Hepatocyte (in vitro differentiated cells): ENCODE results near the gene TACC2. TPM values are rescaled to one million over a fixed set of nuclear protein-coding genes. Genes with fewer than 3 reads are reported as not detected.

Experiments used
- DNase-seq: peaks from one replicate; pipeline ENCODE4 v3.0.0-alpha.2; 2016; ENCODE audit warnings: low spot score
- H2AFZ ChIP-seq: fragments of 200-600 bp; sonication (generic); 2 replicates; pipeline ENCODE4 v1.6.0; 2016; ENCODE audit warnings: antibody characterized with exemption, mild to moderate bottlenecking
- H3K27ac ChIP-seq: fragments of 200-600 bp; sonication (generic); 2 replicates; pipeline ENCODE4 v1.5.1; 2016; ENCODE audit warnings: mild to moderate bottlenecking
- H3K27me3 ChIP-seq: fragments of 200-600 bp; sonication (generic); 2 replicates; pipeline ENCODE4 v1.6.1; 2016
- H3K36me3 ChIP-seq: fragments of 200-600 bp; sonication (generic); replicated peaks from 2 replicates; pipeline ENCODE4 v1.5.1; 2016; ENCODE audit warnings: low read depth; ENCODE audit not compliant: insufficient read depth
- H3K4me1 ChIP-seq: fragments of 200-600 bp; sonication (generic); 2 replicates; pipeline ENCODE4 v1.5.1; 2016; ENCODE audit warnings: mild to moderate bottlenecking, moderate library complexity; ENCODE audit not compliant: insufficient read depth
- H3K4me2 ChIP-seq: fragments of 200-600 bp; sonication (generic); 2 replicates; pipeline ENCODE4 v1.6.0; 2016
- H3K4me3 ChIP-seq: fragments of 200-600 bp; sonication (generic); 2 replicates; pipeline ENCODE4 v1.5.1; 2016; ENCODE audit warnings: mild to moderate bottlenecking
- H3K79me2 ChIP-seq: fragments of 200-600 bp; sonication (generic); 2 replicates; pipeline ENCODE4 v1.6.0; 2017; ENCODE audit warnings: mild to moderate bottlenecking
- H3K9me2 ChIP-seq: fragments of 200-600 bp; sonication (generic); replicated peaks from 2 replicates; pipeline ENCODE4 v1.6.0; 2017; ENCODE audit warnings: mild to moderate bottlenecking; ENCODE audit not compliant: insufficient read depth
- H3K9me3 ChIP-seq: fragments of 200-600 bp; sonication (generic); 2 replicates; pipeline ENCODE4 v1.5.1; 2016; ENCODE audit warnings: low read depth, mild to moderate bottlenecking
- H4K20me1 ChIP-seq: fragments of 200-600 bp; sonication (generic); 2 replicates; pipeline ENCODE4 v1.6.0; 2016; ENCODE audit warnings: mild to moderate bottlenecking; ENCODE audit not compliant: insufficient read depth, poor library complexity, severe bottlenecking
- EZH2 ChIP-seq: fragments of 200-600 bp; sonication (generic); IDR thresholded peaks from 2 replicates; pipeline ENCODE4 v1.6.1; 2016; ENCODE audit warnings: antibody characterized with exemption, mild to moderate bottlenecking, borderline replicate concordance
- EZH2phosphoT487 ChIP-seq: fragments of 200-600 bp; sonication (generic); IDR thresholded peaks from one replicate; pipeline ENCODE4 v1.6.1; 2018; ENCODE audit warnings: antibody characterized with exemption, mild to moderate bottlenecking, low read depth, moderate library complexity; ENCODE audit not compliant: unreplicated experiment, severe bottlenecking
- WGBS: methylation state at CpG from one replicate; pipeline ENCODE4 v1.1.6; 2016; ENCODE audit warnings: low lambda C conversion rate; ENCODE audit errors: missing lambda C conversion rate; 5-methylcytosine and 5-hydroxymethylcytosine counted together
- polyA plus RNA-seq: library from polyadenylated mRNA; unstranded; fragments of >200 nt; fragmentation: Nextera tagmentation; extraction: Ambion mirVana; gene quantifications from 2 replicates; pipeline ENCODE4 v1.2.1, GENCODE V29; 2016
- total RNA-seq: library from RNA; depleted of rRNA; stranded (reverse); fragments of >200 nt; gene quantifications from 2 replicates; pipeline ENCODE4 v1.2.3, GENCODE V29; 2014
- TF ChIP-seq, protein P1 (sequence below): fragments of 200-600 bp; sonication (generic); IDR thresholded peaks from 2 replicates; pipeline ENCODE4 v1.5.1; 2016; ENCODE audit warnings: antibody characterized with exemption, mild to moderate bottlenecking; ENCODE audit not compliant: poor library complexity

Gene TACC2
- total and polyA plus RNA-seq, 2 experiments from 2014 or later, result 20.0 to 34.6 TPM

DNA sequence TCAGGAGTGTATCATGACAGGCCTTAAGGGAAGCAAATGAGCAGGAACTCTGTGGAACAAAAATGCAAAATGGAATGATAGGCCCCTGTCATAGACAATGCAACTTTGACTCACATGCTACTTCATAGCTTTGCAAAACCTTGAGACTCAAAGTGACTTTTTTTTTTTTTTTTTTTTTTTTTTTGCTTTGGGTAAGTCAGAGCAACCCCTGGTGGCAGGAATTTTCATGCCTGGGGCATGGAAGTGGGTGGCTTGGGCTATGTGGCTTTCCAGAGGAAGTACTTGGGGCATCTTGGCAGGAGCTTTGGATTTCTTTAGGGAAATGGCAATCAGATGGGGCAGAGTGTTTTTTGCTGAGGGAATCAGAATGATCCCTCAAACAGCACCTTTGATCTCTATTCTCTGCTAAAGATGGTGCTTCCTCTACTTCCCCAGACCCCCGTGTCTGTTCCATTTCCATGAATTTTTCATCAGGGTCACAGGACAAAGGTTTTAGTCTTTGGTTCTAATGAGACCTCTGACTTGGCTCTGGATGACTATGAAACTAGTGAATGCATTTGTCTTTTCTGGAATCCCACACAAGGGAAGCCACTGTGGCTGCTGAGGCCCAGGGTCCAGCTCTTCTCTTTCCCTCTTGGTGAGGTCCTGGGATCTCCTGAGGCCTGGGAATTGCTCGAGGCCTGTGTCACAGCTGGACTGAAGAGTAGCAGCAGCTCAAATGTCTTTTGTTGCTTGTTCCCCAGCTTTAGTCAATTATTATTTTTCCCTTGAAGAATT lies 62.8 kb downstream of the TACC2 start:
- DNase-seq, result peak; percentile 73
- 81% methylated on average over 2 of the region's 2 CpGs for WGBS
- no peak overlapping the region for H2AFZ ChIP-seq
- H3K9me2 ChIP-seq, result no peaks in the 10 kb centered on the region
- H3K4me1 ChIP-seq, result peaks cover 5% of the 10 kb centered on the region
- no peaks in the 10 kb centered on the region for H3K79me2 ChIP-seq
- H3K36me3 ChIP-seq, result no peaks in the 10 kb centered on the region
- no peaks in the 10 kb centered on the region for H3K27me3 ChIP-seq
- no peak overlapping the region for H3K27ac ChIP-seq
- H3K4me2 ChIP-seq, result no peak overlapping the region
- no peak overlapping the region for H3K4me3 ChIP-seq
- H3K9me3 ChIP-seq, result no peaks in the 10 kb centered on the region
- TF ChIP-seq EZH2 (no peak), EZH2phosphoT487 (no peak)
- TF ChIP-seq, protein P1, sequence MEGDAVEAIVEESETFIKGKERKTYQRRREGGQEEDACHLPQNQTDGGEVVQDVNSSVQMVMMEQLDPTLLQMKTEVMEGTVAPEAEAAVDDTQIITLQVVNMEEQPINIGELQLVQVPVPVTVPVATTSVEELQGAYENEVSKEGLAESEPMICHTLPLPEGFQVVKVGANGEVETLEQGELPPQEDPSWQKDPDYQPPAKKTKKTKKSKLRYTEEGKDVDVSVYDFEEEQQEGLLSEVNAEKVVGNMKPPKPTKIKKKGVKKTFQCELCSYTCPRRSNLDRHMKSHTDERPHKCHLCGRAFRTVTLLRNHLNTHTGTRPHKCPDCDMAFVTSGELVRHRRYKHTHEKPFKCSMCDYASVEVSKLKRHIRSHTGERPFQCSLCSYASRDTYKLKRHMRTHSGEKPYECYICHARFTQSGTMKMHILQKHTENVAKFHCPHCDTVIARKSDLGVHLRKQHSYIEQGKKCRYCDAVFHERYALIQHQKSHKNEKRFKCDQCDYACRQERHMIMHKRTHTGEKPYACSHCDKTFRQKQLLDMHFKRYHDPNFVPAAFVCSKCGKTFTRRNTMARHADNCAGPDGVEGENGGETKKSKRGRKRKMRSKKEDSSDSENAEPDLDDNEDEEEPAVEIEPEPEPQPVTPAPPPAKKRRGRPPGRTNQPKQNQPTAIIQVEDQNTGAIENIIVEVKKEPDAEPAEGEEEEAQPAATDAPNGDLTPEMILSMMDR, result peak; percentile 56
- no peaks in the 10 kb centered on the region for H4K20me1 ChIP-seq

DNA sequence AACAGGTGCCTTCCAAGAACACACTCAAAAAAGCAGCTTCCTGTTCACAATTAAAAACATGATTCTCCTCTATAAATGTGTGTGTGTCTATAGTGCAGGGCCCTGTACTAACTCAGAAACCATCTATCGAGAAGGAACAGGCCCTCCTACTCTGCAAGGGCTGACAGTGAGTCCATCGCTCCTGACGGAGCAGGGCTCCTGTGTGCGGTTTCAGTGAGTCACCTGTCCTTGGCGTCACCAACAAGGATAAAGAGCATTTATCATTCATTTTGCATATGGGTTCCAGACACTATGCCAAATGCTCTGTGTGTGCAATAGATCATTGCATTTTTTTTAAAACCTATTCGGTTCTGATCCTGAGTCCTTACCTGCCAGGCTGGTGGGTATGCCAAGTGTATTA lies 63.7 kb downstream of the TACC2 start:
- Histone ChIP-seq H4K20me1 (no peaks in the 10 kb centered on the region), H3K4me1 (peaks cover 5% of the 10 kb centered on the region), H3K36me3 (no peaks in the 10 kb centered on the region), H2AFZ (no peak overlapping the region), H3K27ac (no peak overlapping the region), H3K27me3 (no peaks in the 10 kb centered on the region), H3K79me2 (no peaks in the 10 kb centered on the region), H3K9me2 (no peaks in the 10 kb centered on the region), H3K4me2 (no peak overlapping the region), H3K9me3 (no peaks in the 10 kb centered on the region), H3K4me3 (no peak overlapping the region)
- DNase-seq, result no peak
- WGBS, result 92% methylated on average over 6 of the region's 6 CpGs
- no peak for TF ChIP-seq EZH2
- no peak for TF ChIP-seq EZH2phosphoT487
- TF ChIP-seq, protein P1, result no peak

DNA sequence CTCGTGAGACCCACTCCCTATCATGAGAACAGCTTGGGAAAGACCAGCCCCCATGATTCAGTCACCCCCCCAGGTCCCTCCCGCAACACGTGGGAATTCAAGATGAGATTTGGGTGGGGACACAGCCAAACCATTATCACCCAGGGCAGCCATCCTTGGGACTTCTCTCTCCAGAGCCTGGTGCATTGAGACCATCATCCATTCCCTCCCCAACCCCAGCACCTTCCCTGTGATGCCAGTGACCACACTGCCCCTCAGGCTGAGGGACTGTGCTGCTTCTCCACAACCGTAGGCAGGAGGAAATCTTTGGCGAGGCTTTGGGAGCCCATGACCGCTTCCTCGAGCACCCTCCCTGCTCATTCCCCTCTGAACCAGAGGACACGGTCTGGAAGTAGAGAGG lies 64.4 kb downstream of the TACC2 start:
- Histone ChIP-seq H3K27me3 (no peaks in the 10 kb centered on the region), H2AFZ (no peak overlapping the region), H3K4me3 (no peak overlapping the region), H4K20me1 (no peaks in the 10 kb centered on the region), H3K9me2 (no peaks in the 10 kb centered on the region), H3K79me2 (no peaks in the 10 kb centered on the region), H3K9me3 (no peaks in the 10 kb centered on the region), H3K4me1 (peaks cover 5% of the 10 kb centered on the region), H3K4me2 (no peak overlapping the region), H3K36me3 (no peaks in the 10 kb centered on the region), H3K27ac (no peak overlapping the region)
- no peak for DNase-seq
- 94% methylated on average over 8 of the region's 8 CpGs for WGBS
- no peak for TF ChIP-seq EZH2phosphoT487
- TF ChIP-seq EZH2, result no peak
- TF ChIP-seq, protein P1, result no peak
